OCI-LY7 (cell line): ENCODE results near the gene TPM4.

Source experiments
- CTCF ChIP-seq: fragments of 200-600 bp; sonication (generic); conservative IDR thresholded peaks from 2 replicates; pipeline ENCODE4 v1.5.1; 2014; ENCODE audit warnings: mild to moderate bottlenecking, antibody characterized with exemption, low read length, moderate library complexity, mixed read lengths
- EZH2phosphoT487 ChIP-seq: fragments of 200-600 bp; sonication (generic); IDR thresholded peaks from 2 replicates; pipeline ENCODE4 v1.6.1; 2018; ENCODE audit warnings: low read depth, borderline replicate concordance, mild to moderate bottlenecking, mixed run types, antibody characterized with exemption, low read length, moderate library complexity, mixed read lengths

- no peak for TF ChIP-seq CTCF
- TF ChIP-seq EZH2phosphoT487 = no peak
Observed at GRCh38 chr19:16073988-16074387, 2.3 kb upstream of the TPM4 start.
